Midbrain (tissue), 1 donor: Measurements from ENCODE around the gene MTAP.

Experiments
- DNase-seq: peaks from one replicate; lab custom pipeline; 2025; lab: John Stamatoyannopoulos, UW

MTAP gene

DNA sequence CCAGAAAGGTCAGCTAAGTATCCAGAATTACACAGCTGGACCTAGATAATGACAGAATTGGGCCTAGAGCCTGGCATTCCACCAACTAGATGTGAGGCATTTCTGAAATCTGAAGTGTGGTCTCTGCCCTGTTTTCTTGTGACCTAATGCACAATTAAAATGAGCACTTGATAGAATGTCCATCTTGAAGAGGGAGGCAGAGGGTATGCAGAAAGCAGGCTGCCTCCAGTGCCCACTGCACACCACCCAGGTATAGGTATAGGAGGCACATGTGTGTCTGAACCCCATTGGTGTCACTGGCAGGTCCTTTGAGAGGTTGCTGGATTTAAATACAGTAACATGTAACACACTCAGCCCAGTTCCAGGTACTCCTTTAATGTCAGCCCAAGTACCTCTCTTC lies 2.4 kb downstream of the MTAP start:
- DNase-seq, result no peak

DNA sequence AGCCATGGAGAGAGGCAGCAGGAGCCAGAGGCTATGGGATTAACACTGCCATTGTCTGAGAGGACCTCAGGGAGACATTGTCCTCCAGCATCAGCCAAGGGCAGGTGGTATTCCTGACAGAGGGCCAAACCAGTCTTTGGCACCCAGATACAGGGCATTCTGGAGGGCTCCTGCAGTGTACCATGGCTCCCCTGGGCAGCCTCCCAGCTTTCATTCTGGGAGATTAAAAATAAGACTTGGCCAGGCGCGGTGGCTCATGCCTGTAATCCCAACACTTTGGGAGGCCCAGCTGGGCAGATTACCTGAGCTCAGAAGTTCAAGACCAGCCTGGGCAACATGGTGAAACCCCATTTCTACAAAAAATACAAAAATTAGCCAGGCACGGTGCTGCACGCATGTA lies 4.2 kb downstream of the MTAP start:
- DNase-seq, result no peak

DNA sequence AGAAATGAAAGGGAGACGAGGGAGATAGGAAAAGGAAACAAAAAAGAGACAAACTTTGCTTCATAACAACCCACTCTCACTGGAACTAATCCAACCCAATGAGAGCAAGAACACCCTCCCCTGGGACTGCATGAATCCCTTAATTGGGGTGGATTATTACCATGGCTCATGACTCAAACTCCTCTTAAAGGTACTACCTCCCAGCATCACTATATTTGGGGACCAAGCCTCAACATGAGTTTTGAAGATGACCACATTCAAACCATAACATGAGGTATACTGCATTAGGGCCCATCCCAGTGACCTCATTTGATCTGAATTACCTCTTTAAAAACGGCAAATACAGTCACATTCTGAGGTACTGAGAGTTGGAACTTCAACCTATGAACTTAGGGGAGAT lies 8.0 kb downstream of the MTAP start:
- DNase-seq, result no peak

DNA sequence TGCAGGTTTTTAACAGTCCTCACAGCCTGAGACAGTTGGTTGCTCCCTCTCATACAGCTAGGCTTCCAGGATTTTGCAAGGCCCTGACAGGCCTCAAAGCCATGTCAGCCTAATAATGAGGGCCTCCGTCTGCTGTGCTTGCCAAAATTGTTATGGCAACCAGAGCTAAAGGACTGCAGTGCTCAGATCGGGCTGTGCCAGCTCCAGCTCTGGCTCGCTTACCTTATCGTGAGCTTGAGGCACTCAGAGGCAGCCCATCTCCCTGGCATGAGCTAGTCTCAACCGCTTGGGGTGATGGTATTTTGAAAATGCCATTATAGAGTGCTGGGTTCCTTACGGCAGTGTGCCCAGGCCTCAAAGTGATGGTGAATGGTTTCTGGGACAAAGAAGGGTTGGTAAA lies 8.4 kb downstream of the MTAP start:
- peak; percentile 15 for DNase-seq

DNA sequence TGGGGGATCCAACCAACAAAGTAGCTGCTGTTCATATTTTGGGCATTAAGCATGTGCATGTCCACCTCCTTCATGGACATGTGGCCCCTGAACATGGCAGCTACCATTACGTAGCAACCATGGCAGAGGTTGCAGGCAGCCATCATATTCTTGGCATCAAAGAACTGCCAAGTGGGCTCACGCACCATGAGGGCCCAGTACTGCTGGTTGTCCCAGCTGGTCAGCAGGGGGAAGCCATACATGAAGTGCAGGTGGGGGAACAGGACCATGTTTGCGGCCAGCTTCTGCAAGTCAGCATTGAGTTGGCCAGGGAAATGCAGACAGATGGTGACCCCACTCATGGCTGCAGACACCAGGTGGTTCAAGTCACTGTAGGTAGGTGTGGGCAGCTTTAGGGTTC lies 9.5 kb downstream of the MTAP start:
- no peak for DNase-seq

DNA sequence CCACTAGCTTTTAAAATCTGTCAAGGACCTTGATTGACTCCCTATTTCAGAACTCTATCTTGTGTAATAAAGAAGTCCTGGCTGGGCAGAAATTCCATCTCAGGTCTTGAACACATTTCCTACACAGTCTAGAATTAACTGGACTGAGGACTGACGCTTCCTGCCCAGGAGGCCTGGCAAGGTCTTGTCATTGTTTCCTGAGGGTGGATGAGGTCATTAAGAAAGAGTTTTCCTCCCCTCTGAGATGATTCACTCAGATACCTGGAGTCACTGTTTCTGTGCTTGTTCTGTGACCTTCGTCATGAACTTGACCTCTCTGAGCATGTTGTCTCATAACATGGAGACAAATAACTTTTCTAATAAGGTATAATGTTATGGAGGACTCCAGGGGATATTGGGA lies 10.0 kb downstream of the MTAP start:
- no peak for DNase-seq

DNA sequence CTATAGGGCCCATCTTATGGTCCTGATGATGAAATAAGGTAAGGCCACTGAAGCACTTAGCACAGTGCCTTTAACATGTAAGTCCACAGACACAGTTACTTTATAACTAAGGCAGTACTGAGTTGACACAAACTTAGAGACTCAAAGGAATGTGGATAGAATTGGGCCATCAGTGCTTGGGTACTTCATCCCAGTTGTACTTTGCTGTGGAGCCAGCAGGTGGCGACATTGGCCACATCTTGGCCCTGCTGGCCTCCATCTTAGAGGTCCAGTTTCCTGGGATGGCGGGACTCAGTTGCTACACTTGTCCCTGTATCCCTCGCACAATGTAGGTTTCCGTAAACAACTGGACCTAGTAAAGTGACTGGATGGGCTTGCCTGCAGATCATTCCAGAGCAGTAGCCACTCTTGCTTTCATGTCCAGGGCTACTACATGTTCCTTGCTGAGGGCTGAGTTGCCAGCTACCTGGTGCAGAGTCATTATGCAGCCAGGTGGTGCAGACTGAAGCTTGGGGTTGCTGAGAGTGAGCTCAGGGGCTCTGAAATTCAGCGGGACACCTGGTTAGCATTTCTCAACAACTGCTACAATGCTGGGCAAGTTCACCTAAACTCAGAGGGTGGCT lies 10.6 kb downstream of the MTAP start:
- peak; percentile 76 for DNase-seq

DNA sequence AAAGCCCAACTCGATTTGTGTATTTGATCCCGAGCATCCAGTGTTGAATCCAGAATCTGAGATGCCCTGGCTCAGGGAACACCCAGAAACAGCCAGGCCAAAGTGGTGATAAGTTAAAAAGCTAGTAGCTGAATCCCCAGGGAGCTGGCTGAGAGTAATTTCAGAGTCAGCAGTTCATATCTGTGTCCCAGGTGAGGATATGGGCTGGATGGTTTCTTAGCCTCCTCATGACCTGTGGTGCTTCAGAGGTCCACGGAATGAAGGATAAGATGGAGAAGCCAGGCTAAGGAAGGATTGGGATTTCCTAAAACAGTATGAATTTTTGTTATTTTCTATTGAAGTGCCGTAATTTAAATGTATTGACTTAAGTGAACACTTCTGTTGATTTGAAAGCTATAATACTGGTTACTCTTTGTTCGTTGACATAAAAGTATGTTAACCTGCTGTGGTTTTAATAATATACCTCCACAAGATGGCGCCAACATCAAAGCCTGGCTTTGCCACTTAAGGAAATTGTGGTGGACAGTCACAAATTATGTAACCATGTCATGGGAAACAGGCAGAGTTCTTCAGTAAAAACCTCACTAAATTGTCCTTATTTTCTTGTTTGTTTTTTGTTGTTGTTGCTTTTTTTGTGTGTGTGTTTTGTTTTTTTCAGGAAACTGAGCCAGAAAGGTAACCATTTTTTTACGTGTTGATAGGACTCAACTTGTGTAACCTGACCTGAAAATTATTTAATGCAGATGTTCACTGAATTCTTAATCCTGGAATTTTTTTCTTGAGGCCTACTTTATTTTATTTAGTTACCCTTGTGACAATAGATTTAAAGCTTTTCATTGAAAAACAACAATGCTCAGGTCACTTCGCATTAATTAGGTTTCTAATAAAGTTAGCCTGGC lies 11.4 kb downstream of the MTAP start:
- peak; percentile 81 for DNase-seq

DNA sequence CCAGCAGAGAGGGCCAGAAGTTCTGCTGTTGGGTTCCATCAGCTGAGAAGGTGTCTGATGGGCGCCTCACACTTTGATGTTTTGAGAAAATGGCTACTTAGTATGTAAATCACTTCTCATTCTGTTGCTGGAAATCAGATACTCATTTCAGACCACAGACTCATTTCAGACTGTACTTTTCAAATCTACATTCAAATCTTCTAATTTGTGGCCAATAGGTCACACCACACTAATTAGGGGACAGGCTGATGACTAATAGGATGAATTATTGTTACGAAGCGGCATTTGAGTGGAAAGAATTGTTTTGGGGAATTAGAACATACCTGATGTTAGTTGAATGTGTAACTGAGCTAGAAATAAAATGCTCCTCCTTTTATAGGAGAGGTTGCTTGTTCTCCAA lies 13.2 kb downstream of the MTAP start:
- no peak for DNase-seq

DNA sequence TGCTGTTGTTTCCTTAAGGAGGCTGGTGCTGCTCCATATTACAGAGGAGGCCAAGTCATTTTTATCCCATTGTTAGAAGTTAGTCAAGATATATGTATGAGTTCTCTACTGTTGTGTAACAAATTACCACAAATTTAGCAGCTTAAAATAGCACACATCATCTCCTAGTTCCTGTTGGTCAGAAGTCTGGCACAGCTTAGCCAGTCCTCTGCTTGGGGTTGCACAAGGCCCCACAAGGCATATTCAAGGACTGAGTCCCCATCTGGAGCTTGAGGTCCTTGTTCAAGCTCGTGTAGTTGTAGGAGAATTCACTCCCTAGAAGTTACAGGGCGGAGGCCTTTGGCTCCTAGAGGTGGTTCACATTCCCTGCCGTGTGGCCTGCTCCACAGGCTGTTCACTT lies 14.7 kb downstream of the MTAP start:
- no peak for DNase-seq

DNA sequence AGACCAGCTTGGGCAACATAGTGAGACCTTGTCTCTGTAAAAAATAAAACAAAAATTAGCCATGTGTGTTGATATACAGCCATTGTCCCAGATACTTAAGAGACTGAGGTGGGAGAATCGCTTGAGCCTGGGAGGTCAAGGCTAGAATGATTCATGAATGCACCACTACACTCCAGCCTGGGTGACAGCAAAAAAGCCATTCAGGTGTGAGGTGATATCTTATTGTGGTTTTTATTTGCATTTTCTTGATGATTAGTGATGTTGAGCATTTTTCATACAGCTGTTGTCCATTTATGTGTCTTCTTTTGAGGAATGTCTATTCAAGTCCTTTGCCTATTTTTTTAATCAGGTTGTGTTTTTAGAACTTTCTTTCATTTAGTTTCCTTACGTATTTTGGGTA lies 23.2 kb downstream of the MTAP start:
- DNase-seq, result no peak

DNA sequence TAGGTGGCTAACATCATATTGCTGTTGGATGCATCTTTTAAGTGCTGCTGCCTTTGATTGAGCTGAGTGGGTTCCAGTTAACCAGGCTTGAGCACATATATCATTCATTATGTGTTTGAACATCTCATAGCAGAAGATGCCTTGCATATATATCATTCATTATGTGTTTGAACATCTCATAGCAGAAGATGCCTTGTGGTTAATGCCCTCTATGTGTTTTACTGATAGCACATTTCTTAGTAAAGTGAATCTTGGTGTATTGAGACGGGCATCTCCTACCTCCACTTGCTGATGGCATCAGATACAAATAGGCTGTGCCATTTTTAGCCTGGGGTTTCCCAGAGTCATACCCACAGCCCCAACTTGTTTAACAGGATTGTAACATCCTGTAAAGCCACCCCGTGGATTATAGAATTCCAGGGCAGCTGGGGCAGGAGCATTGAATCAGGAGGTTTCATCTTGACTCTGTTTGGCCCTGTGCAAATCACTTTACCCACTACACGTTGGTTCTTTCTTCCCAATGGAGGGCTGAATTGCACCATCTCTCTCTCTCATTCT lies 26.5 kb downstream of the MTAP start:
- no peak for DNase-seq

DNA sequence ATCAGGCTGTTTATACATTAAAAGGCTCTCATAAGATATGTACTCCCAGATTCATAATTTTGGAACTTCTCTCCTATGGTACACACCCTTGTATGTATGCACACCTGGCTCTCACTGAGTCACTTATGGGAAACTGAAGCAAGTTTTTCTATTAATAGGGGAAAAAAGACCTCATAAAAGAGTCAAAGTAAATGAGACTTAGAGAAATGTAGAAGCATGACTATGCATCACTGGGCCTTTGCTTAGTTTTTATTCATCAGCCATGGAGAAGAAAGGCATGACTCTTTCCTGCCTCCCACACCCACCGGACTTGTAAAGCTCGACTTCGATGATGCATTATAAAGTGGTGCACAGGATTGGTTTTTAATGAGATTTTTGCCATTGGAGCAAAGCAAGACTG lies 28.2 kb downstream of the MTAP start:
- no peak for DNase-seq

DNA sequence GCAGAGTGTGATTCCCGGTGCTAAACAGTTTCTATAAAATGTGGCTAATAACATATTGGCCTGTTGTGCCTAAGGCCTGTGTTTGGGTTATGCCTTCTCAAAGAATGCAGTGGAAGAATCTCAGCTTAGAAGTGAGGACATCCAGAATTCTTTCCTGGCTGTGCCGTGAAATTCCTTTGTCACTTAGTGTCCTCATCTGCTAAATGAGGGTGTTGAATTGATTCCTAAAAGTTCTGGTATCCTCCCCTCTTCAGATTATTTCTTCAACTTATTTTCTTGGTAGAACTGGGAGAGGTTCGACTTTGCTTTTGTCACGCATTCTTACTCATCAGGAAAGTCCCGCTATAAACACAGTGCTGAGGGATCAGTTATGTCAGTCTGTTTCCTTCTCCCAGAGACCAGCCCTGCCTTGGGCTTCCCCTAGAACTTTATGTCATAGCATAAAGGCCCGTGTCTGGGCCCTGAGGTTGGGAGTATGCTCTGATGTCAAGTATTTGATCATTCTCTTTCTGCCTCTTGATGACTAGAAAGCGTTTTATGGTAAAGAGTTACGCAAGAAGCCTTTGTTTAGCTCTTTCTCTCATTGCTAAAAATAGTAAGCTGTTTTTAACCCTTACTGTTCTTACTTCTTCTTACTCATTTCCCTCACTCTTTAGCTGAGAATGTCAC lies 29.5 kb downstream of the MTAP start:
- no peak for DNase-seq

DNA sequence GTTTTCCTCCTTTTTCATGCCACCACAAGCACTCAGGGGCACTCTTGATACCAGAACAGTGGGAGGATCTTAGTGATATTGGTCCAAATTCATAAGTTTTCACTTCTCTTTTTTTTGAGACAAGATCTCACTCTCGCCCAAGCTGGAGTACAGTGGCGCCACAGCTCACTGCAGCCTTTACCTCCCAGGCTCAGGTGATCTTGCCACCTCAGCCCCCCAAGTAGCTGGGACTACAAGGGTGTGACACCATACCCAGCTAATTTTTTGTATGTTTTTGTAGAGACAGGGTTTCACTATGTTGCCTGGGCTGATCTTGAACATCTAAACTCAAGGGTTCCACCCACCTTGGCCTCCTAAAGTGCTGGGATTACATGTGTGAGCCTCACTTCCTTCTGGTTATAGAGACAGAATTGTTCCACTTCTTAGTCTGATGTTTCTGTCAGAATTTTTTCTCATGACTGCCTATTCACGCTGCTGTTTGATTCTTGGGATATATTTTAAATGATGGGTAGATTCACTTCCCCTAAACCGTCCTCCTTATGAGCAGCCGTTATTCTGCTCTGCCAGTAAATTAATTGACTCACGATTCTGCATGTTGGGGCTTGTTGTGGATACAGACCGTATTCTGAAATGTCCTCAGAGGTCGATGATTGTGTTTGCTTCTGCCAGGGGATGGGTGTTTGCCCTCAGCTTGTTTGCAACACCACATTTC lies 30.8 kb downstream of the MTAP start:
- DNase-seq, result no peak

DNA sequence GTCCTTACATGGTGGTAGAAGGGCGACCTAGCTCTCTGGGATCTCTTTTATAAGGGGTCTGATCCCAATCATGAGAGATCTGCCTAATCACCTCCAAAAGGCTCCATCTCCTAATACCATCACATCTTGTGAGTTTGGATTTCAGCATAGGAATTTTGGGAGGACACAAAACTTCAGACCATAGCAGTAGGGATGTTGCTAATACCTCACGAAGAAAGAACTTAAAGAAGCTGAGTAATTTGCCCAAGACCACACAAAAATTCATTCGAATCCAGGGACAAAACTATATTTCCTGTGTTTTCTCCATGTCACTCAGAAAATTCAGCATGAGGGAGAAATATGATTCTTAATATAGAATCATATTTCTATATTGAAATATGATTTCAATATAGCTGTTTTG lies 32.7 kb downstream of the MTAP start:
- no peak for DNase-seq

DNA sequence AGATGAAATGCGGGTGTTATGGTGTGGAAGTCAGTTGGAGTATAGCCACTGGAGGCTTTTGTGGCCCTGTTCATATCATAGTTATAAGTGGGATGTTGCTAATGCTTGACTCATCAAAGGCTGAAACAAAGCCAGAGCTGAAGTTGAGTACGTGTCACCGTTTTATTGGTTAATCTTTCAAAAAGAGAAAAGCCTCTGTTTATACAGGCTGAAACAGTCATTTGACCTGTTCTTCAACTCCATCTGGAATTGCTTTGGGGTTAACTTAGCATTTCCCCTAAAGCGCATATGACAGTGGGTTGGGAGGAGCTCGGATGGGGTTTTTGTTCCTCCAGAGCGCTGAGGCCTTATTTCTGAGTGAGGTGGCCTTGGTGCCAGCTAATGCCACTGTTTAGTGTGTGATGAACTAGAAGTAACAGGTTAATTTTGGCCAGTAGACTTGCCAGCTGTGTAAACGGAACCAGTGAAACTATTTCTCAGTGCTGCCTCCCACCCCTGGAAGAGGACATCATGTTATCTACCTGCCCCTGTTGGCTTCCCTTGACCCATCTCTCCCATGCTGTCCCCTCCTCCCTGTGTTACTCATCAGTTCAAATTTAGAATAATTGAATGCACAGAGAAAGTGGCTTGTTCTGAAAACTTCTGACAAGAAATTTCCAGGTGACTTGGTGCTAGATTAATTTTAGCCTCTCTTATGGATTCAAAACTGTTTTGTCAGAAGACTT lies 34.2 kb downstream of the MTAP start:
- DNase-seq, result no peak

DNA sequence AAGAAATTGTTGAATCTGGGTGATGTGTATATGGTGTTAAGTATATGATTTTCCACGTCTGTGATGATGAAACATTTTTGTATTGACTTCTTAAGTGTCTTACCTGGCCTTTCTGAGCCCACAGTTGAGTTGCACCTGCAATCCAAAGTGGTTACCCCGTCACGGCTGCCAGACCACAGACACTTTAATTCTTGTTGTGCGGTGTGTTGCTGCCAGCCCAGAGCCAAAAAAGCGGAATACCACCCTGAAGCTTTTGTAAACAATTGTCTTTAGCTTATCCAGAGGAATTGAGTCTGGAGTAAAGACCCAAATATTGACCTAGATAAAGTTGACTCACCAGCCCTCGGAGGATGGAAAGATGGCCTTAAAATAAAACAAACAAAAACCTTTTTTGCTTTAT lies 35.1 kb downstream of the MTAP start:
- no peak for DNase-seq

DNA sequence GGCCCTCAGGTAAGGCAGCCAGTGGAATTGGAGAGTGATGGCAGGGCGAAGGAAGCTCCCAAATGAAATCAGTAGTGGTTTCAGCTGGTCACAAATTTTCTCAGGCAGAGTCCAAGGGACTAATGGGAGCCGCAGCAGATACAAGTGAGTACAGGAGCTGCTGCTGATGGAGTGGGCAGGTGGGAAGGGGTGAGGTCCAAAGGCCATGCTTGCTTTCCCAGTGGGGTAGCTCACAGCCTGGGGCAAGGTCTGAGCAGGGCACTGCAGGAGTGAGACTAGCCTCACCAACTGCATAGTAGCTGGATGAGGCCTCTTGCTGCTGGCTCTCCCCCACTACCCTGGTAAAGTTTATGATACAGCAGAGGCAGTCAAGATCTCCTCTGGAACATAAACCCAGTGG lies 38.2 kb downstream of the MTAP start:
- DNase-seq, result no peak

DNA sequence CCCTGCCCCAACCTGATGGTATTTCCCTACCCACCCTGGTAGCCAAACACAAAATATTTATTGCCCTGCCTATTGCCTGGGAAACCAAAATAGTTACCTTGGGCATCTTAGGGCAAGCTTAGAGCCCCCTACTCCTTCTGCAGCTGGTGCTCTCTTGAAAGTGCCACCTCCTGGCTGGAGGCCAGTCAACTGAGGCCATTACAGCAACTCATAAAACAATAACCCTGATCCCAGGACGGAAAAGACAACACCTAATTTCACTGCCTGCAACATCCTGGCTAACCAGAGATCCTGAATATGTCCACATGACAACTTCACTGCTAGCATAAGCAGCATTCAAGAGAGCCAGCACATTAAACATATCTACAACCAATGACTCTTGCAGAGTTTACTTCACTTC lies 38.7 kb downstream of the MTAP start:
- DNase-seq, result no peak

DNA sequence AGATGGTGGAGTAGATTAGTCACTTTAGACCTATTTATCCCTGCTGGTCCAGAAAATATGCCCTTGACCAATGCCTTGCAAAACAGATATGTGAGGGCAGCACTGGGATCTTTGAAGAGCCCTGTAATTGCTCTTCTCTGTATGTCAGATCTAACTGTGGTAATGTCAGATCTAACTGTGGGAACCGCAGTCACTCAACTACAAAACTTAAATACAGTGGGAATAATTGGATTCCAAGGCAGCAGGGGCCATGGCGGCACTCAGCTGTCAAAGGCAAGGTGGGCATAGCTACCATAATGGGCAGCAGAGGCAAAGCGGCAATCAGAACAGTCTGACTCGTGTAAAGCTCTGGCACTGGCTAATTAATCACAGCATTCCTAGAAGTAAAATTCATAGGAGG lies 46.2 kb downstream of the MTAP start:
- no peak for DNase-seq

DNA sequence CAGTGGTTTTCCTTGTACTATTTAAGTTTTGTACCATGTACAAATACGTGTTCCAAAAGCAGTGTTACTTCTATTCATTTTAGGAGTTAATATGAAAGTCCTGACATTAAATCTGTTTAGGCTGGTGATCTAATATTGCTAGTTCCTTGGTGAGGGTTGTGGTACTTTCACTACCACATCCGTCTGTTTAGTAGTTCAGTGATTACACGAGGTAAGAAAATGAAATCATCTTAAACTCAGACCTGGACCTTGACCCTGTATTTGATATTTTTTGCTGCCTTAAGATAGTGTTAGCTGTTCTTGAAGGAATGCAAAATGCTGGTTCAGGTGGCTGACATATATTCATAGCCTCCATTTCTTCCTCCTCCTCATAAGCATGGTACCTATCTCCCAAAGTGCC lies 50.3 kb downstream of the MTAP start:
- DNase-seq, result no peak
